GM12878 (cell line): ENCODE results near the gene CACNA1G. TPM values are rescaled to one million over a fixed set of nuclear protein-coding genes. Genes with fewer than 3 reads are reported as not detected.

ENCODE experiments used
- ATAC-seq: fragments of 200-7000 bp; cut with Tn5 transposase; 3 replicates; pipeline ENCODE4 v1.9.1; 2020; ENCODE audit warnings: mild to moderate bottlenecking, moderate library complexity
- BruUV-seq: library from RNA; stranded (reverse); fragments of 400-500 nt; replicated peaks from 2 replicates; lab custom pipeline; 2021; lab: Mats Ljungman, UMichigan
- CTCF ChIA-PET: fragments of 300-600 bp; sonication (Branson Sonifier 250); formaldehyde crosslinking; extraction: SDS; loops from one replicate; lab custom pipeline; 2021; ENCODE audit warnings: inconsistent platforms; lab: Yijun Ruan, JAX
- POLR2A ChIA-PET: fragments of 350-600 bp; formaldehyde crosslinking; extraction: SDS; loops from one replicate; lab custom pipeline; 2021; ENCODE audit warnings: inconsistent platforms; lab: Charles Lee
- RAD21 ChIA-PET: fragments of 300-600 bp; sonication (Branson Sonifier 250); formaldehyde crosslinking; loops from one replicate; lab custom pipeline; 2023; ENCODE audit warnings: antibody characterized with exemption; ENCODE audit not compliant: unreplicated experiment; lab: Charles Lee
- SMC1A ChIA-PET: fragments of 300-600 bp; sonication (Branson Sonifier 250); formaldehyde crosslinking; loops from one replicate; lab custom pipeline; 2023; ENCODE audit not compliant: unreplicated experiment, uncharacterized antibody; lab: Charles Lee
- DNase-seq: peaks from one replicate; pipeline ENCODE4 v3.0.0-alpha.2; 2011; ENCODE audit warnings: low read depth, low spot score
- FAIRE-seq: peaks from 3 replicates; lab custom pipeline; 2011; peaks lifted over from hg19 to GRCh38; lab: Jason Lieb, UNC
- H2AFZ ChIP-seq: 2 replicates; pipeline ENCODE4 v1.6.0; 2011; ENCODE audit warnings: low read depth, low read length, control low read depth; ENCODE audit not compliant: control insufficient read depth
- H3K27ac ChIP-seq: 2 replicates; pipeline ENCODE4 v1.5.1; 2011; ENCODE audit warnings: control low read depth; ENCODE audit not compliant: control insufficient read depth, insufficient read depth
- H3K27me3 ChIP-seq, 2 experiments: replicated peaks in 1 of 2; 2 replicates each; pipeline versions ENCODE4 v1.6.0 to v1.6.1; 2011; ENCODE audit warnings: low read length in 1 of 2; ENCODE audit not compliant: control insufficient read depth in 2 of 2, insufficient read depth in 2 of 2
- H3K36me3 ChIP-seq, 2 experiments: 2 replicates each; pipeline ENCODE4 v1.5.1; 2011; ENCODE audit warnings: low read length in 1 of 2; ENCODE audit not compliant: control insufficient read depth in 2 of 2, insufficient read depth in 2 of 2
- H3K4me1 ChIP-seq: 2 replicates; pipeline ENCODE4 v1.6.1; 2011; ENCODE audit warnings: mild to moderate bottlenecking, low read length, moderate library complexity, mixed read lengths; ENCODE audit not compliant: control insufficient read depth, insufficient read depth
- H3K4me2 ChIP-seq: 2 replicates; pipeline ENCODE4 v1.6.0; 2011; ENCODE audit warnings: control low read depth; ENCODE audit not compliant: control insufficient read depth, insufficient read depth
- H3K4me3 ChIP-seq: fragments of 200-600 bp; sonication (generic); 2 replicates; pipeline ENCODE4 v1.5.1; 2016
- H3K79me2 ChIP-seq: 2 replicates; pipeline ENCODE4 v1.6.0; 2011; ENCODE audit warnings: low read length; ENCODE audit not compliant: control insufficient read depth, insufficient read depth
- H3K9ac ChIP-seq: 2 replicates; pipeline ENCODE4 v1.8.0; 2011; ENCODE audit warnings: low read length, control low read depth, mixed read lengths; ENCODE audit not compliant: control insufficient read depth, insufficient read depth
- H3K9me3 ChIP-seq: replicated peaks from 3 replicates; pipeline ENCODE4 v1.5.1; 2011; ENCODE audit warnings: mild to moderate bottlenecking, low read length; ENCODE audit not compliant: control insufficient read depth, insufficient read depth
- H4K20me1 ChIP-seq: 2 replicates; pipeline ENCODE4 v1.6.0; 2011; ENCODE audit not compliant: control insufficient read depth, insufficient read depth
- E2F4 ChIP-seq: IDR thresholded peaks from 2 replicates; pipeline ENCODE4 v1.6.1; 2012; ENCODE audit warnings: low read depth, low read length, improper control_type of control experiment
- EZH2 ChIP-seq: IDR thresholded peaks from 2 replicates; pipeline ENCODE4 v1.6.1; 2012; ENCODE audit warnings: low read depth, mild to moderate bottlenecking, control low read depth, inconsistent platforms, low read length, borderline replicate concordance; ENCODE audit not compliant: control insufficient read depth
- JUND ChIP-seq: IDR thresholded peaks from 2 replicates; pipeline ENCODE4 v1.6.1; 2012; ENCODE audit warnings: low read depth, mild to moderate bottlenecking, low read length, improper control_type of control experiment, moderate library complexity
- MAX ChIP-seq: IDR thresholded peaks from 2 replicates; pipeline ENCODE4 v1.6.1; 2012; ENCODE audit warnings: low read depth, low read length, improper control_type of control experiment
- MLLT1 ChIP-seq: fragments of 450-650 bp; IDR thresholded peaks from 2 replicates; pipeline ENCODE4 v1.6.1; 2016; ENCODE audit warnings: mild to moderate bottlenecking
- TARDBP ChIP-seq: IDR thresholded peaks from 2 replicates; pipeline ENCODE4 v1.6.1; 2016; ENCODE audit warnings: borderline replicate concordance
- ZBED1 ChIP-seq: IDR thresholded peaks from 2 replicates; pipeline ENCODE4 v1.6.1; 2016; ENCODE audit warnings: borderline replicate concordance
- ZZZ3 ChIP-seq: IDR thresholded peaks from 2 replicates; pipeline ENCODE4 v1.6.1; 2011; ENCODE audit warnings: low read depth; ENCODE audit not compliant: control insufficient read depth, insufficient read length
- WGBS: methylation state at CpG from one replicate; pipeline ENCODE4 v1.1.6; 2016; ENCODE audit warnings: low lambda C conversion rate; ENCODE audit not compliant: insufficient replicate concordance, insufficient coverage; ENCODE audit errors: missing lambda C conversion rate; 5-methylcytosine and 5-hydroxymethylcytosine counted together
- in situ Hi-C: fragments of 300-500 bp; cut with MboI; formaldehyde crosslinking; loops from 9 replicates; pipeline ENCODE4 v1.14.3; 2018; ENCODE audit warnings: mixed read lengths
- intact Hi-C: fragments of 100-400 bp; cut with micrococcal nuclease; formaldehyde crosslinking; loops from one replicate; pipeline ENCODE4 v1.14.2; 2022; ENCODE audit not compliant: unreplicated experiment
- polyA plus RNA-seq, 11 experiments: library from polyadenylated mRNA; depleted of rRNA in 4 of 11; unstranded in 6 of 11; stranded (reverse) in 5 of 11; fragments of >200 nt; fragmentation: Nextera tagmentation in 4 of 11; fragmentation: Illumina TruSeq in 1 of 11; extraction: Ambion mirVana in 4 of 11; extraction: Trizol in 1 of 11; gene quantifications; 1 replicate in 1 of 11; 2 replicates in 10 of 11; pipeline versions ENCODE4 v1.2.1 to v1.2.3, GENCODE V29; 2011 to 2016; ENCODE audit warnings: inconsistent platforms in 2 of 11, missing spikeins in 2 of 11, low read depth in 1 of 11
- total RNA-seq, 4 experiments: library from RNA; depleted of rRNA in 3 of 4; stranded (reverse); fragments of >200 nt in 3 of 4; fragmentation: Illumina TruSeq in 1 of 4; extraction: Trizol in 1 of 4; gene quantifications; 2 replicates each; pipeline versions ENCODE4 v1.2.1 to v1.2.3, GENCODE V29; 2013 to 2021

CACNA1G gene
- total and polyA plus RNA-seq, 10 of the 15 experiments (the other 5 are each of a cell fraction or from before 2014, with no cell fraction given) = 0.03 to 0.15 TPM; not detected in 8

- in situ Hi-C loops (no loop called here), intact Hi-C loops (no loop called here)
- H3K4me1 ChIP-seq = peaks cover 4% of the 10 kb centered on the region; the same call in 1 of the 2 replicates
- H3K4me2 ChIP-seq = no peak overlapping the region
- H3K27me3 ChIP-seq = peaks cover 13 to 18% of the 10 kb centered on the region in 2 experiments
- ATAC-seq (no peak), DNase-seq (no peak), FAIRE-seq (no peak)
- no peak overlapping the region for H3K9ac ChIP-seq
- H4K20me1 ChIP-seq = no peaks in the 10 kb centered on the region
- H3K4me3 ChIP-seq = no peak overlapping the region
- H3K9me3 ChIP-seq = no peaks in the 10 kb centered on the region
- H3K36me3 ChIP-seq = no peaks in the 10 kb centered on the region
- no peak for TF ChIP-seq JUND
- no peak for TF ChIP-seq EZH2
- no peak for TF ChIP-seq ZBED1
- no peak for TF ChIP-seq E2F4
- TF ChIP-seq TARDBP = no peak
- no peak for TF ChIP-seq ZZZ3
- no peak for TF ChIP-seq MLLT1
- no peak for TF ChIP-seq MAX
- no TSS peak for BruUV-seq
- no peaks in the 10 kb centered on the region for H3K79me2 ChIP-seq
- no peak overlapping the region for H2AFZ ChIP-seq
- ChIA-PET POLR2A (no interaction called here), RAD21 (interaction anchor here (0.6 kb wide), 1 partner anchor 86 kb away, joined by 3 read pairs; no protein-coding TSS in a partner anchor), SMC1A (no interaction called here), CTCF (no interaction called here)
- WGBS = 70% methylated on average over 45 of the region's 45 CpGs
- no peak overlapping the region for H3K27ac ChIP-seq
Observed at GRCh38 chr17:50536683-50537646, 23.6 kb upstream of the CACNA1G start.
